HG03571 (cell line): Measurements from ENCODE around the gene TGFBR3.
A peak's percentile ranks its signal among the peaks of the same experiment; 100 is the strongest.

Source experiments
- ATAC-seq: cut with Tn5 transposase; IDR thresholded peaks from one replicate; pipeline ENCODE4 v1.9.1; 2021; ENCODE audit not compliant: unreplicated experiment

The TGFBR3 gene

GRCh38 chr1:91764471-91765115 is 121.4 kb downstream of the TGFBR3 start:
- ATAC-seq: no peak

DNA sequence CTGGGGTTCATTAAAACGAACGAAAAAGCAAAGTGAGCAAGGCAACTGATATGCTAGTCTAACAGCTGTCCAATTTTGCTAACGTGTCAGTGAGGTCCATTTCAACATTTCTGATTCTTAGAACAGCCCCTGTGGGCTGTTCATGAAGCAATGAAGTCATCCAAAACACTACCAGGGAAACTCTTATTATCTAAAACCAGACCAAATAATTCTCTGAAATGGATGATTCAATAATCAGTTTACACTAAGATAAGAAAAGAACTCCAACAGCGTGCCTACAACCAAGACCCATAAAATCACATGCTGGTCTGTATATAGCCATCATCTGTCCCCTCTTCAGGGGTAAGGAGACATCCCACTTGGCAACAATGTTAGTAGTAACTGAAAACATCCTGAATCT is 122.7 kb downstream of the TGFBR3 start:
- ATAC-seq: no peak

DNA sequence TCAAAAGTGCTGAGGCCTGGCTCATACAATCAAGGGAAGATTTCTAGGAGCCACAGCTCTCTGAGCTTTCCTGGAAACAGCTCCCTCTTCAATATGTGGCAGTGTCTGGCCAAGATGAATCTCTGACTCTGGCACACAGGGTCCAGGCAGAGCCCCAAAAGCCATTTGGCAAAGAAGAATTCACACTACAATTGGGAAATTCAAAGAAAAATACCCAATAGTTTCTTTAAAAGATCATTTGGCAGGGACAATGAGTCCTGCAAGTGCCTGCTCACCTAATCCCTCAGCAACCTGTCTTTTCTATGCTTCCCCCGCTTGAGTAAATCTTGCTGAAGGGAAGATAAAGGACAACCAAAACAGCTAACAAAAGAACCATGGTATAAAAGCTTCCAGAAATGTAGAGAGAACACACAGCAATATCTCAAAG is 124.6 kb downstream of the TGFBR3 start:
- no peak for ATAC-seq

GRCh38 chr1:91760512-91760911 is 125.4 kb downstream of the TGFBR3 start:
- ATAC-seq: no peak

- ATAC-seq: no peak
Measured at GRCh38 chr1:91759076-91759475, 126.9 kb downstream of the TGFBR3 start.

DNA sequence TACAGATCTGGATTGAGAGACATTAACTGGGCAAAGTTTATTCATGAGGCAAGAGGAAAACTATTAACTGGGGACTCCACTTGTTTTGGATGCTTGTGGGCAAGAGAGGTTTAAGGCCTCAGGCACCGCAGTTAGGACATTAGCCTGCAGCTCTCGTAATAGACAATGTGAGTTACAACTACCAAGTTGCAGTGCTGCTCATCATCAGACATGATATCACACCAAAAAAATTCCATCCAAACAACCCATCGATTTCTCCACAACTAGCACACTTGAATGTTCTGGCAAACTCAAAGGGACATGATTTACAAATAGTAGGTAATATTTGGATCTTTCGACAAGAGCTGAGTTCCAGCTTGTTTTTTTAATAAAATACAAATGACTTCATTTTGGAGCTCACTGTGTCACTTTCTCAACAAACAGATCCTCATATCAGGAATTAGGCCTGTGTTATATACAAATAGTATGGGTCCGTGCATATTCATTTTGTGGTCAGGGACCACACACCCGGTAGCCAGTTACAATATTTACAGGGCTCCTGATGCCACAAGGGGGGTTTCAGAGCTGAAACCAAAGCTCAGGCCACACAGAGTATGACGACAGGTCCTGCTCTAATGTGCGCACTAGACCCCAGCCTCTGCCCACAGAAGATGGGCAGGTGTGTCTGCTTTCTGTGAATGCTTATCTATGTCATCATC is 128.0 kb downstream of the TGFBR3 start:
- no peak for ATAC-seq

DNA sequence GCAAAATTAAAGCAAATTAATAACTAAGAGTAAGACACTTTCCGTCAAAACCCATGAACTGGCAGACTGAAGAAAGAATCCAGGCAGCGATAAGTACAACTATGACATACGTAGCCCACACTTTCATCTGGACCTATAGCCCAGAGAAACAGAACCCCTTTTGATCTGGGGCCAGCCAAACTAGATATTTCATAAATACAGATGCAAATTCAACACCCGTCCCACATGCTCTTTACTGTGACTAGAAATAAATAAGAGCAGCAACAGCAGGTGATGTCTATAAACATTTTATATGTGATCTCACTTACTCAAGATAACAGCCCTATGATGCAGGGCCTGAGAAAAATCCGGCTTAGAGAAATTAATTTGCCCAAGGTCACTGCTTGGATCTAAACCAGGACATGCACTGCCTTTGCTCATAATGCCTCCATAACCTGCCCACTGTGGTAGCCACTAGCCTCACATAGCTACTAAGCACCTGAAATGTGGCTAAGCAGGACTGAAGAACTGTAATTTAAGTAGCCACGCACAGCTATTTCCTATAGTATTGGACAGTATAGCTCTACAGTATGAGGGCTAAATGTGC is 130.2 kb downstream of the TGFBR3 start:
- no peak for ATAC-seq

GRCh38 chr1:91754816-91755580 is 131.0 kb downstream of the TGFBR3 start:
- no peak for ATAC-seq

DNA sequence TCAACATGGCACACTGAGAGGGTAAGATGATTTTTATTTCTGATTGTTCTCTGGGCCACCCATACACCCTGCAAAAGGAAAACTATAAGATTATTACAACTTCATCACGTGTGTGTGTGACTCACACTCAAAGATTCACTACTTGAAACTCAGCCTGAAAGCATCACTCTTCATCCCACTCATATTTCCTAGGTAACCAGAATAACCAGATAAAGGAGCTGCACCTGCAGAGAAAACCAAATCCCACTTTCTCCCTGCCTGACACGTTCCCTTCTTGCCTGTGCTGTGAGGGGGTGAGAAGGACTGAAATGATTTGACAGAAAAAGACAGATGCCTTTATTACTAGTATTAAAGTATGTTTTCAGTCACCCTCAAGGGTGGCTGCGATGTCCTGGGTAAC is 131.6 kb downstream of the TGFBR3 start:
- ATAC-seq: no peak

DNA sequence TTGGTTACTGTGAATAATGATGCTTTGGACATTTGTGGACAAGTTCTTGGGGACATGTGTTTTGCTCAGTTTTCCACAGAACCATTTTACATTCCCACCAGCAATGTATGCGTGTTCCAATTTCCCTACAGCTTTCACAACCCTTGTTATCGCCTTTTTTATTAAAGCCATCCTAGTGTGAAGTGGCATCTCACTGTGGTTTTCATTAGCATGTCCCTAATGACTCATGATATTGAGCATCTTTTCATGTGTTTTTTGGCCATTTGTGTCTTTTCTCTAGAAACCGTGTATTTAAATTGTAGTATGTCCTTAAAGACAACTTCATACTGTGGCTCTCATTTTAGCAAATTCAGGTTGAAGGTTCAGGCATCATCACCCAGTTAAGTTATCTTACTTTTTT is 132.1 kb downstream of the TGFBR3 start:
- no peak for ATAC-seq

GRCh38 chr1:91752324-91752723 is 133.6 kb downstream of the TGFBR3 start:
- peak; percentile 46 for ATAC-seq

DNA sequence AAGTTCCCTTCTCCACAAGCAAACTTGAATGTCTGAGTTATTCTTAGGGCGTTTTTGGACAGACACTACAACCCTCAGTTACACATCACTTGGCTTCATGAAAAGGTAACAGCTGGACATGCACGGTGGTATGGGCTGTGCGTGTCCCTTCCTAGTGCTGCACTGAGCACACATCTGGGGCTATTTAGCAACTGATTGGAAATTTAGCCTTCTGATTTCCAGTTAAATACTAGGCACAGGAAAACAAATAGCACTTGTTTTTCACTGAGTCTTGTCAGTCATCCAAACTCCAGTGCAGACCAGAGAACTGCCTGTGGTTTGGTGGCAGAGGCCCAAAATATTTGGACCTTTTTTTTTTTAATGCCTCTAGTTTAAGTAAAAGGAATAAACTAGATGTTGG is 134.7 kb downstream of the TGFBR3 start:
- ATAC-seq: no peak

GRCh38 chr1:91750398-91750996 is 135.5 kb downstream of the TGFBR3 start:
- ATAC-seq: no peak

- ATAC-seq: no peak
Measured at GRCh38 chr1:91749788-91750231, 136.1 kb downstream of the TGFBR3 start.

GRCh38 chr1:91747666-91748065 is 138.3 kb downstream of the TGFBR3 start:
- no peak for ATAC-seq

GRCh38 chr1:91746728-91747338 is 139.1 kb downstream of the TGFBR3 start:
- no peak for ATAC-seq

DNA sequence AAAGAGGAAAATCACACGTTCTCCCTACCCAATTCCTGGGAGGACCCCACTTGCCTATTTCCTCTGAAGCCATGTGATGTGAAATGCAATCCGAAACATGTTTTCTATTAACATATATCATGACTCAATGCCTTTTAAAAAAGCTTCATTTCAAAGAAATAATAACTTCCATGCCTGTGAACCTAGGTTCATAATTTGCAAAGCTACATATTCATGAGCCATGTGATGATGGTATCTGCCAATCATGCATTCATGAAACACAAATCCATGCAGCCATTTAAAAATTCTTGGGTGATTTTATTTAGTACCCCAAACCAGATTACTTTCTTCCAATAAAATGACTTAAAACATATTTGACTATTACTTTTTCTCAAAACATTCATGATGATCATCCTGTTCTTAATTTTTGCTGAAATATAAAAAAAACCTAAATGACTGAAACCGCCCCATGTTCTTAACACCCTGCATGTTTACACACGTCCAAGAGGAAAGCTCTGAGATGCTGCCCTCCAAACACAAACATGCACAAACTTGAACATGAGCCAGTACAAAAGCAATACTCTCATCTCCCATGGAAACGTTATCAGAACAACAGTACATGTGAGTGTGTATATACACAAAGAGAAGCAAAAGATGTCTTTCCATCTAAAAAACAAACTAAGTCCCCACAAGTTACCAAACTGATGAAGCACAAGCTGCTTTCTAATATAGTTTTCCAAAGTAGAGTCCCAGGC is 140.1 kb downstream of the TGFBR3 start:
- ATAC-seq: no peak

DNA sequence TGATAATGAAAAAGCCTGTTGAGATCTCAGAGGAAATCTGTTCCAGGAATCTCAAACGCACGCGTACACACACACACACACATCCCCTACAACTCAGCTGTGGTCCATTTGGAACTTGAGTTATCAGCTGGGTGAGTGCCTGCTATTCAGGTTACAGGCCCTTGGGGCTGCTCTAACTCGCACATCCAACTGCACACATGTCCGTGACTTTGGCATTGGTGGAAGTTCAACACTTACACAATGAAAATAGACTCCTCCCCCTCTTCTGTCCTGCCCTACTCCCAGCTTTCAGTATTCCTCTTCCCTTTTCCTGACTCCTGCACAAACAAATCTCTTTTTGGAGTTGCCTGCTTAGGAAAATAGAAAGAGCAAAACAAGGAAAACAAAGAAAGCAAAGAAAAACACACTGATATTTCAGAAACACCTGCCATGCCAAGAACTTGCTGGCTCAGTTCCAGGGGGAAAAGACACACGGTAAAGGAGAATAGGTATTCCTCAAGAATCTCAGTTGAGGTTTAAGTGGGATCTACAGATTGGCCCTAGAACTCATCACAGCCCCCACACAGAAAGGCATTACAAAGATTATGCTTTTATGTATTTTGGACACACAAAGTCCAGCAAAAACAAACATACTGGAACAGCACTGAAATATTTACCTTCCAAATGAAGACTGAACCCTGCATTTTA is 140.9 kb downstream of the TGFBR3 start:
- ATAC-seq: no peak

DNA sequence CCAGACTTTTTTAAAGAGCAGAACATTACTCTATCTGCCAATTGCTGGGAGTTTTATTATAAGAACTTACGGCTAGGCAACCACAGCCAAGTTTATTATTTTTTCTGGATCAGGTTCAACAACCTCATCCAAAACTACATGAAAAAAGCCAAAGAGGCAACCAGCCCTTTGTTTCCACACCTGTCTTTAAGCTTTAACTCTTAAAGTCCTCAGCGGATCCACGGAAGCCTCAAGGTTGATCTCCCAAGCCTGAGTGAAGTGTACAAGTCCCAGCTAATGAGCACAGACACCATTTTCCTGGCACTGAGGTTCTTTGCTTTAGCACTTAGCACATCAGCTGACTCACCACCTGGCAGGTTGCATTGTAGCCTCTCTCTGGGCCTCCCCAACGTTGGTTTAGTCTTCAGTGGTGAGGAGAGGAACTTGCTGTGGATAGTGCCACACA is 143.1 kb downstream of the TGFBR3 start:
- no peak for ATAC-seq
